Suppressor macrophage treated with lipopolysaccharide for 1 hour (primary cell): ENCODE data around the gene MSH6.

Experiments
- DNase-seq, 3 donors: peaks; one replicate each; pipeline ENCODE4 v3.0.0-alpha.2; 2020 to 2022

MSH6 gene, protein sequence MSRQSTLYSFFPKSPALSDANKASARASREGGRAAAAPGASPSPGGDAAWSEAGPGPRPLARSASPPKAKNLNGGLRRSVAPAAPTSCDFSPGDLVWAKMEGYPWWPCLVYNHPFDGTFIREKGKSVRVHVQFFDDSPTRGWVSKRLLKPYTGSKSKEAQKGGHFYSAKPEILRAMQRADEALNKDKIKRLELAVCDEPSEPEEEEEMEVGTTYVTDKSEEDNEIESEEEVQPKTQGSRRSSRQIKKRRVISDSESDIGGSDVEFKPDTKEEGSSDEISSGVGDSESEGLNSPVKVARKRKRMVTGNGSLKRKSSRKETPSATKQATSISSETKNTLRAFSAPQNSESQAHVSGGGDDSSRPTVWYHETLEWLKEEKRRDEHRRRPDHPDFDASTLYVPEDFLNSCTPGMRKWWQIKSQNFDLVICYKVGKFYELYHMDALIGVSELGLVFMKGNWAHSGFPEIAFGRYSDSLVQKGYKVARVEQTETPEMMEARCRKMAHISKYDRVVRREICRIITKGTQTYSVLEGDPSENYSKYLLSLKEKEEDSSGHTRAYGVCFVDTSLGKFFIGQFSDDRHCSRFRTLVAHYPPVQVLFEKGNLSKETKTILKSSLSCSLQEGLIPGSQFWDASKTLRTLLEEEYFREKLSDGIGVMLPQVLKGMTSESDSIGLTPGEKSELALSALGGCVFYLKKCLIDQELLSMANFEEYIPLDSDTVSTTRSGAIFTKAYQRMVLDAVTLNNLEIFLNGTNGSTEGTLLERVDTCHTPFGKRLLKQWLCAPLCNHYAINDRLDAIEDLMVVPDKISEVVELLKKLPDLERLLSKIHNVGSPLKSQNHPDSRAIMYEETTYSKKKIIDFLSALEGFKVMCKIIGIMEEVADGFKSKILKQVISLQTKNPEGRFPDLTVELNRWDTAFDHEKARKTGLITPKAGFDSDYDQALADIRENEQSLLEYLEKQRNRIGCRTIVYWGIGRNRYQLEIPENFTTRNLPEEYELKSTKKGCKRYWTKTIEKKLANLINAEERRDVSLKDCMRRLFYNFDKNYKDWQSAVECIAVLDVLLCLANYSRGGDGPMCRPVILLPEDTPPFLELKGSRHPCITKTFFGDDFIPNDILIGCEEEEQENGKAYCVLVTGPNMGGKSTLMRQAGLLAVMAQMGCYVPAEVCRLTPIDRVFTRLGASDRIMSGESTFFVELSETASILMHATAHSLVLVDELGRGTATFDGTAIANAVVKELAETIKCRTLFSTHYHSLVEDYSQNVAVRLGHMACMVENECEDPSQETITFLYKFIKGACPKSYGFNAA (N-terminal part only)

DNA sequence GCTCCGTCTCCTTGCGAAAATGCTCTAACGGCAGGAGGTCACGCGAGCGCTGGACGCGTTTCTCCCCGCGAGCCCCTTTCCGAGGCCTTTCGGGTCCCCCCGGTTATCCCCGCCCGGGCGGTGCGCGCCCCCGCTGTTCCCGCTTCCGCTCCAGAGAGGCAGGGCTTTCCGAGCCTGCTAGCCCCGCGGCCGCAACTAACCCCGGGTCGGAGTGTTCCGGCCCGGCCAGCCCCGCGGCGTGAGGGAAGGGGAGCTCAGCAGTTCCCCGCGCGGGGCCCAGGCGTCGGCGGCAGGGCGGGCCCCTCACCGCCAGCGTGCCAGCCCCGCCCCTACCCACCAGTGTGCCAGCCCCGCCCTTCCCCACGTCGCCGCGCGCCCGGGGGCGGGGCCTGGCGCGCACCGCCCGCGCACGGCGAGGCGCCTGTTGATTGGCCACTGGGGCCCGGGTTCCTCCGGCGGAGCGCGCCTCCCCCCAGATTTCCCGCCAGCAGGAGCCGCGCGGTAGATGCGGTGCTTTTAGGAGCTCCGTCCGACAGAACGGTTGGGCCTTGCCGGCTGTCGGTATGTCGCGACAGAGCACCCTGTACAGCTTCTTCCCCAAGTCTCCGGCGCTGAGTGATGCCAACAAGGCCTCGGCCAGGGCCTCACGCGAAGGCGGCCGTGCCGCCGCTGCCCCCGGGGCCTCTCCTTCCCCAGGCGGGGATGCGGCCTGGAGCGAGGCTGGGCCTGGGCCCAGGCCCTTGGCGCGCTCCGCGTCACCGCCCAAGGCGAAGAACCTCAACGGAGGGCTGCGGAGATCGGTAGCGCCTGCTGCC lies at the start of gene MSH6:
Gene MSH6 (plus strand): TSS at position 475 of the 815 bp plus-strand sequence. CDS start 89 bp downstream, at position 564.
- DNase-seq, result peak; percentile 93 to 99 (median 97)

DNA sequence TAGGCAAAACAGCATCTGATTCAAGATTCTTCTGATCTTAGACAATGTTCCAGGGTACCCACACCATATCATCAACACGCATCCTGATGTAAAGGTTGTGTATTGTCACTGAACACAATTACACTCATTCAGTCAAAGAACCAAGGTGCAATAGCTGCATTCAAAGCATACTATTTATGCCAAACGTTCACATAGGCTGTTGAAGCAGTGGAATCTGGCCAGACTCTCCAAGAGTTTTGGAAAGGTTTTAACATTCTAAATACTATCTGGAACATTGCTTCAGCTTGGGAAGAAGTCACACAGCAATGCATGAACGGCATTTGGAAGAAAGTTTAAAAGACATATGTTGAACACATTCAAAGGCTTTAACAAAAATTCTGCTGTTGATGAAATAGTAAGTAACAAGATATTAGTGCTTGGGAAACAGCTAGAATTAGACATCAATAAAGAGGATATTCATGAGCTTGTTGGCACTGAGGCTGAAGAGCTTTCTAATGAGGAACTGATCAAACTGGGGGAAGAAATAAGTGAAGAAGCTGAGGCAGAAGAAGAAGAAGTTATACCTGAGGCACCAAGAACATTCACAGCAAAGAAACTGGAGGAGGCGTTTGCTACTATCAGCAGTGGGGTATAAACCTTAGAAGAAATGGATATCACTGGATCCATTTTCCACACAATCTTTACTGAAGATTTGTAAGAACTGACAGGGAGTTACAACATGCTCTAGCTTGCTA lies 47.6 kb upstream of the MSH6 start:
- DNase-seq, result no peak

DNA sequence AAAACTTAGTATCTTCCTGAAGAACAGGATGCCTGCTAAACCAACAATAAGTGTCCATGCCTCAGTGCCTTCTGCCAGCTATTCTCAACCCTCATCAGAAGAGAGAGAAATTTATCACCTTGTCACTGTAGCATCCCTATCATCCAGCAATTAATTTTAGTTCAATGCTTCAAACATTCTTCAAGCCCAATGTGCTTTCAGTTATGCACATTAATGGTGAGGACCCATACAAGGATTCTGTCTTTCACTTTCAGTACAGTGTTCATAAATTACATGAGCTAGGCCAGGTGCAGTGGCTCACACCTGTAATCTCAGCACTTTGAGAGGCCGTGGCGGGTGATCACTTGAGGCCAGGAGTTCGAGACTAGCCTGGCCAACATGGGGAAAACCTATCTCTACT lies 47.0 kb upstream of the MSH6 start:
- DNase-seq, result no peak

DNA sequence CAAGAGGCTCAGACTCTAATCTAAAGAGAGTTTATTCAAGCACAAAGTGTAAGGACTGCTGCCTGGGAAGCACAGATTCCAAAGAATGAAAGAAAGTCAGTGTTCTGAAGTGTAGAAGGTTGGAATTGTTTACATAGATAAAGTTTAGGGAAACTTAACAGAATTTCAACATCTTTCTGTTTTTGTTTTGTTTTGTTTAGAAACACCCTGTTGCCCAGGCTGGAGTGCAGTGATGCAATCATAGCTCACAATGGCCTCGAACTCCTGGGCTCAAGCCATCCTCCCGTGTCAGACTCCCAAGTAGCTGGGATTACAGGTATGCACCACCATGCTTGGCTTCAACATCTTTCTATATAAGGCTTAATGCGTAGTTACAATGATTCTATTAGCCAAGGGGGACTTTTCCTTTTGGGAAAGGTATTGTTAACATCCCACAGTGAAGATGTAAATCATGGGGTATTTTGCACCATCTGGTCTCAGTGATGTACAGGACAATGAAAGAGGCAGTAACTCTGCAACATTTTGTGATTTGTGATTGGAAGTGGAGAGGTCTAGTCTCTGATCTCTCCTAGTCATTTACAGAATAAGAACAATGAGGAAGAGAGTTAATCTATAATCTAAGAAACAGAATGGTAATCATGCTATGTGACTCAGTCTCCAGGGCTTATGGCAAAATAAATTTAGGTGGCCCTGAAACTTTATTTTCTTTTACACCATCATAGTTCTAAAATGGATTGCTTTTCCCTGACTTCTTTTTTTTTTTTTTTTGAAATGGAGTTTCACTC lies 45.6 kb upstream of the MSH6 start:
- DNase-seq, result peak in 2 of 3 donors; percentile 1 to 22

DNA sequence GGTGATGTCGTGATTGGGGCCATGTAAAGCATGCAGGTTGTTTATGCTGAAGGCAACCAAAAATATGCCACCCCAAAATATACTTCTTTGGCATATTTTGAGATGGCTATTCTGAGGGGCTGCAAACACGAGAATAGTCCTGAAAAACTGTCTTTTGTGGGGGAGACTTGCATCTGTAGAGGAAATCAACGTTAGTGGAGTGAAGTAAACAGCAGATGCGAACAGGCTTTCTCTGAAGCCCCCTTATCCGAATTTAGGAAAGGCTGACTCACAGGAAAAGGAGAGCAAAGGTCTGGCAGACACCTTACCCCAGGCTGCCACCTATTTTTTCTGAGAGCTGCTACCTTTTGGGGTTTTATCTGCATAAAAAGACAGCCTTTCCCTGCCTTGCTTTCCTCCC lies 44.6 kb upstream of the MSH6 start:
- DNase-seq, result no peak

DNA sequence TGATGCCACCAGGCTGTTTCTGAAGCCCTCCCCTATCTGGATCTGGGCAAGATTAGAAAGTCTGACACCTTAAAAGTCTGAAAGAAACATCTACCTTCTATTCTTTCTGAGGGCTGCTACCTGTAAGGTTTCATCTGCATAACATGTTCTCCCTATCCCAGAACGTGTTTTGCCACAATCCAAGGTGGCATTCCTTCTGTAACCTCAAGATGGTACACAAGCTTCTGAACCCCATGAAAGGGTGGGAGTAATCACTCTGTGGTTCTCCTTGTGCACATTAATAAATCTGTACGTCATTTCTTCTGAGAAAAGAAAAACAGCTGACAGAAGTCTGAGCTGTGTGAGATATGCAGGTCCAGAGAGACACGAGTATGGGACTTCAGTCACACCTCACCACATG lies 41.8 kb upstream of the MSH6 start:
- no peak for DNase-seq

DNA sequence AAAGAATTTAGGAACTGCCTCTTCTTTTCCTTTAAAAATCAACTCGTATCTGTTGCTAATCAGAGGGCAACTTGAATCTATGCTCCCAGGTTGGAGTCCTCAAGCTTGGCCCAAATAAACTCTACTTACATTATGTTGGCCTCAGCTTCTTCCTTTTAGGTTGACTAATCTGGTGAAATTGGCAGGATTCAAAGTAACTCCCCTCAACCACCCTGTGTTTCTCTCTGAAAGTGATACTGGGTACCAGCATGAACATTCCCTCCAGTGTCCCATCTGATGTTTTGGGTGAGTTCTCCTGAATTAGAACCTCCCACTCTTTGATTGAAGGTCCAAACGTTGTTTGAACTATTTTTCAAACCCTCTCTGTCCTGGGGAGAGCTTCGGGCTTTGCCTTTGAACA lies 41.3 kb upstream of the MSH6 start:
- DNase-seq, result no peak

DNA sequence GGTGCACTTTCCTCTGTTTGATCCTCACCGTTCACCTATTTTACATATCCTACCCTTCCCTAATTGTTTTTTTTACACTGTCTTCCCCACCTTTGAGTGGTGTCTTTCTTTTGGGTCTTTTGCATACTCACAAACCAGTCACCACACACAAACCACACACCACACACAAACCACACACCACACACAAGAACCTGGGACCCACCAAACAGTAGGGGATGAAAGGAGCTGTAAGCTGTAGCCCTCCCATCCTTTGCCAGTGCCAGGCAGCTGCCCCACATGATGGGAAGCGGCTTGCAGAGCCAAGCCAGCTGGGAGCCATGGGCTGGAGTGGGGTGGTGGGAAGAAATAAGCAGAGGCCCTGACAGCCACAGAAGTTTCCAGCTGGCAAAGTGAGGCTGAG lies 38.9 kb upstream of the MSH6 start:
- DNase-seq, result no peak

DNA sequence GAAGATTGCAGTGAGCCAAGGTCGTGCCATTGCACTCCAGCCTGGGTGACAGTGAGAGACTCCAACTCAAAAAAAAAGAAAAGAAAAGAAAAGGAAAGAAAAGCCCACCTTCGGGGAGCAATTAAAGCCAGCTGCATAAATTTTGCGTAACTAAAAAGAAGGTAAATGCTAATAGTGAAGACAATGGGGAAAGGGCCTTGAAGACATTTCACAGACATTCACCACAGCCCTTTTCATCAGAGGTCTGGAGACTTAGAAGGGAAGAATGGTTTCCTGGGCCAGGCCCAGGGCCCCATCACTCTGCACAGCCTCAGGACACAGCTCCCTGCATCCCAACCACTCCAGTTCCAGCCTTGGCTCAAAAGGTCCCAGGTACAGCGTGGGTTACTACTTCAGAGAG lies 35.1 kb upstream of the MSH6 start:
- no peak for DNase-seq

DNA sequence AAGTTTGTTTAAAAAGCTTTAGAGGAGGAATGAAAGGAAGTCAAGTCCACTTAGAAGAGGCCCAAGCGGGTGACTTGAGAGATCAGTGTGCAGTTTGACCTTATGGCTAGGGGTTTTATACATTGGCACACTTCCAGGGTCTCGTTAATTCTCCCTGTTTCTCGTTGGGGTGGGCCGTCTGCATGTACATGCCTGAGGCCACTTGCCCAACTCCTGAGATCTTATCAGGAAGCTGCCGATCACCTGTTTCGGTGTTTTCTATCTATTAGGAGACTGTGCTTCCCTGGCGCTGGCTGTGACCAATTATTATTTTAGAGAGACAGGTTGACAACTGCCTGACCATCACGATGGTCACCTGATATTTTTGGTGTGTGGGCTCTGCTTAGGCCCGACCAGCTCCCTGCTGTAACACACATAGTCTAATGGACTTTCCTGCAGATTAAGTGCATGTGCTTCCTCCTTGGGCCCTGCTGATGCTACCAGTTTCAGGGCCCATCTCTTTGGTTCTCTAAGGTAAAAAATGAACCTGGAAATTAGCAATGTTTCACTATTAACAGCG lies 31.0 kb upstream of the MSH6 start:
- peak in 1 of 3 donors; percentile 22 for DNase-seq

DNA sequence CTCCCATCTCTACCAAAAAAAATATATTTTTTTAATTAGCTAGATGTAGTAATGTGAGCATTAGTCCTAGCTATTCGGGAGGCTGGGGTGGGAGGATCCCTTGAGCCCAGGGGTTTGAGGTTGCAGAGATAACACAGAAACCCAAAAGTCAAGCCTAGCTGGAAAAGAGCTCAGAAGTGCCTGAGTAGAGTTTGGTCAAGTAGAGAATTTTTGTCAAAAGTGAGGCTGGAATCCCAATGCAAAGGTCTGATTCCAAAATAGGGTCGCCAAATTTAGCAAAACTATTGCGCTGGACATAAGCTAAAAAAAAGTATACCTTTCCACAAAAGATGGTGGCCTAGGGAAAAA lies 15.5 kb upstream of the MSH6 start:
- DNase-seq, result no peak

DNA sequence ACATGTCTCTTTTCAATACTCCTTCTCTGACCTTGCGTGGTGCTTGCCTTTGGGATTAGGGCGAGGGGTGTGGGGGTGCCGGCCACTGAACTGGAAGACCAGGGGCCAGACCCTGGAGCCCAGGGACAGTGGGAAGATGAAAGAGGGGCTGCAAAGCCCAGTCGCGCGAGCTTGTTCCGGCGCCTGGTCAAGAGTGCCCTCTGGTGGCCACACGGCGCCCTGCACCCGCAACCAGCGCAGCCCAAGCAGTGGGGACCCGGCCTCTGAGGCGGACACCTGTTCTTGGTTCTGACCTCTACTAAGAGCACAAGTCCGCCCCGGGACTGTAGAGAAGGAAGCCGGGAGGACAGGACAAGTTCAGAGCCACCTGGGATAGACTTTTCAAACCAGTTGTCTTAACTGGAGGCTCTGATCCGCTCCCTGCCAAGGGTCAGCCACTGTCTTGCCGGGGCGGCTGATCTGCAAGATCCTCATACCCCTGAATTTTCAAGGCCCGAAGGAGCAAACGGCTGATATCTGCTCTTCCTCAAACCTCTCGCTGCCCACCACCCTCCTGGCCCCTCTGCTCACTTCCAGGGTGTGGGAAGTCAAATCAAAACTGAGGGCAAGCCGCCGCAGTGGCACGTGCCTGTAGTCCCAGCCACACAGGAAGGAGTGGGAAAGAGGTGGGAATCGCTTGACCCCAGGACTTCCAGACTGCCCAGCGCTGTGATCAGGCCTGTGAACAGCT lies 14.9 kb upstream of the MSH6 start:
- DNase-seq, result peak; percentile 54 to 73 (median 67)

DNA sequence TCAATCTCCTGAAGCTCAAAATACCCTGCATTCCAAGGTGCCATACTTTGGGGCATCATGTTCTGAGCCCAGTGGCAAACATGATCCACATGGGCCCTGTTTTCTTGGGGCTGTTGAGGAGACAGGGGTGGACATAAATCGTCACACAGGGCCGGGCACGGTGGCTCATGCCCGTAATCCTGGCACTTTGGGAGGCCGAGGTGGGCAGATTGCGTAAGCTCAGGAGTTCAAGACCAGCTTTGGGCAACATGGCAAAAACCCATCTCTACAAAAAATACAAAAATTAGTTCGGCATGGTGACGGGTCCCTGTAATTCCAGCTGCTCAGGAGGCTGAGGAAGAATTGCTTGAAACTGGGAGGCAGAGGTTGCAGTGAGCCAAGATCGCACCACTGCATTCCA lies 13.6 kb upstream of the MSH6 start:
- DNase-seq, result no peak

DNA sequence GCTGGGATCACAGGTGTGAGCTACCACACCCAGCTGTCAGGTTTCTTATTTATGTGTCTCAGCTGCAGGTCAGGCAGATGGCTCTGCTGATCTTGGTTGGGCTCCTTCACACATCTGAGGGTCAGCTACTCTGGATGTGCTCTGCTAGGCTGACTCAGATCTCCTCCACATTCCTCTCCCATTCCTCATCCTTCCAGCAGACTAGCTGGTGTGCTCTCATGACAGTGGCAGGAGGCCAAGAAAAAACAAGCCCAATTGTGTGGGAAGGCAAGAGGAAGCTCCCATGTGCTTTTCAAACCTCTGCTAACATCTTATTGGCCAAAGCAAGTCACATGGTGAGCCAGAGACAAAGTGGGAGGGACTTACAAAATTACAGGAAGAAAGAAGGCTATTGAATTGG lies 11.7 kb upstream of the MSH6 start:
- DNase-seq, result peak; percentile 55 to 73 (median 66)

DNA sequence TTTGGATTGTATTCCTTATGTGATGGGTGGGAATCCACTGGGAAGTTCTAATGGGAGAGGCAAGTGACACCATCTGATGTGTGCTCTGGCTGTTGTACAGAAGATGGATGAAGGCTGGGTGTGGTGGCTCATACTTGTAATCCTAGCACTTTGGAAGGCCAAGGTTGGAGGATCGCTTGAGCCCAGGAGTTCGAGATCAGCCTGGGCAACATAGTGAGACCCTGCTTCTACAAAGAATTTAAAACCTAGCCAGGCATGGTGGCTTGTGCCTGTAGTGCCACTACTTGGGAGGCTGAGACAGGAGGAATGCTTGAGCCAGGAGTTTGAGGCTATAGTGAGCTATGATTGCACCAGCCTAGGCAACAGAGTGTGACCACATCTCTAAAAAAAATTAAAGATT lies 10.6 kb upstream of the MSH6 start:
- DNase-seq, result no peak

DNA sequence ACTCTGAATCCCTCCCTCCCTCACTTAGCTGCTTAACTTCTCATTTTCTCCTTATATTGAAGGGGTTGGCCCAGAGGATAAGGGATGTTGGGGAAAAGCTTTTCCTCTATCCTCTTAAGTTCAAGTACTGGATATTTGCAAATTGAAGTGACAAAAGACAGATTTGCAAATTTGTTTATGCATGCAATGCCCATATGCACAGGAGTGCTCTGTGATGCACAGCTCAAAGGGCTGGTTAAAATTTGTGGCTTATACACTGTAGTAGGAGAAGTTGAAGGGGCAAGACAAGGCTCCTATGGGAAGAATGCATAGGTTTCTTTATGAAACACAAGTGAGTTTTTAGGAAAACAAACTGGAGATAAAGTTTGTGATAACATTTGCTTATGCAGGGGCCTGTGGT lies 8.4 kb upstream of the MSH6 start:
- no peak for DNase-seq

DNA sequence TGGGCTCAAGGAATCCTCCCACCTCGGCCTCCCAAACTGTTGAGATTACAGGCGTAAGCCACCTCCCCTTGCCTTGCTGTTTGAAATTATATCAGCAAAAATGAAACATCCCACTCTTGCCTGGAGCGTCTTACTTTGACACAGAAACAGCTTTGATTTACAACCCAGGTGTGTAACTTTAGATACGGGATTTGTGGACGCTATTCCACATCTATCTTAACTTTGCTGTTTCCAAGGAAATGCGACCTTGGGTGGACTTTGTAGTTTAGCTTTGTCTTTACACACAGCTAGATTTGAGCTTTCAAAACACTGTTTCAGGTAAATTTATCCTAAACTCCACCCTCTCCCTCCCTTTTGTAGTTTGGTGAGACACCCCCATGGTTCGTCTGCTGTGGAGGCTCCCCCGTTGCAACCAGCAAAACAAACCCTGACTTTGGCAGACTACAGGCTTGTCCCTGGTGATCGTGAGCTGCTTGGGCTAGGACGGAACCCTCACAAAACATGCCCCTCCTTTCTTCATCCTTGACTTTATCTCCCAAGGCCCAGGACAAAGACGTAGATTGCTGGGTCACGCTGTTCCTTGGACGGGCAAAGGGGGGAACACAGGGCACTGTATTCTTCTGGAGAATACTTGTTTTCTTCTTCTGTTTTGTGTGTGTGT lies 5.5 kb upstream of the MSH6 start:
- DNase-seq, result no peak

DNA sequence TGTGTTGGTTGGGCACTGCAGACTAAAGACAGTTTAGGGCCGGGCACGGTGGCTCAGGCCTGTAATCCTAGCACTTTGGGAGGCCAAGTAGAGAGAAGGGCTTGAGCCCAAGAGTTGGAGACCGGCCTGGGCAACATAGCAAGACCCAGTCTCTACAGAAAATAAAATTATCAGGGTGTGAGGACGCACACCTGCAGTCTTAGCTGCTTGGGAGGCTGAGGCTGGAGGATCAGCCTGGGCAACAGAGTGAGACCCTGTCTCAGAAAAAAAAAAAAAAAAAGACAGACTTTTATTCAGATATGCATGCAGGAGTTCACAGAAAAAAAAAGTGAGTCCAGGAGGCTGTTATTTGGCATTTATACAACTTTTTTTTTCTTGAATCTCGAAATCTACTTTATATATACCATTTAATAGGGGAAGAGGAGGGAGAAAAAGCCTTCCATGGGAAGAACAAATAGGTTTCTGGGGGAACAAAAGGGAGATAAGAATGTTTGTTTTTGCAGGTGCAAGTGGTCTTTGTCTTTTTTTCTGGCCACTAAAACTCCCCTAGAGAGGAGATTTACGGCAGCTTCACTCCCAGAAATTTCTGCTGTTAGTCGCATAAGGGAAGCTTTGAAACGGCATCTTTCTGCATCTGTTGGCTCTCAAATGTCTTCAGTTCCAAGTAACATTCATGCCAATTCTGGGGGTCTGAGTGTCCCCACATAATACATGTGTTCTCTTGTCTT lies 4.1 kb upstream of the MSH6 start:
- DNase-seq, result no peak

DNA sequence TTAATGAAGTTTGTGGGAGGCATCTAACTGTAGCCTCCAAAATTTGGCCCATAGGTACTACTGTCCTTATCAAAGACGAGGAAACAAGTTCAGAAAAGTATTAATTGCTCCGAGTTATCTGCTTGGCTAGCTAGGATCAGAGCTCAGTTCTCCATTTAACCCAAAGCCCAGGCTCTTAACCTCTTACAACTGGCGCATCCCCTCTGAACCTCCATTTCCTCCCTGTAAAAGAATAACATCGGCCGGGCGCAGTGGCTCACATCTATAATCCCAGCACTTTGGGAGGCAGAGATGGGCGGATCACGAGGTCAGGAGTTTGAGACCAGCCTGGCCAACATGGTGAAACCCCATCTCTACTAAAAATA lies 3.5 kb upstream of the MSH6 start:
- no peak for DNase-seq
